Measurements from ENCODE around the gene IQCE.

- no peak for TF ChIP-seq ZFP30 (CRISPR knock-in tag; IDR thresholded peaks at IDR 0.05)
- no peak for TF ChIP-seq ZC3H10 (CRISPR knock-in tag; IDR thresholded peaks at IDR 0.05)
- no peak for TF ChIP-seq ISL1 (CRISPR knock-in tag; IDR thresholded peaks at IDR 0.05)
- no peak for TF ChIP-seq RARB (CRISPR knock-in tag; IDR thresholded peaks at IDR 0.05)
- no peak for TF ChIP-seq PPARA (CRISPR knock-in tag; IDR thresholded peaks at IDR 0.05; ENCODE audit: borderline replicate concordance)
- no peak for TF ChIP-seq CSDC2 (CRISPR knock-in tag; IDR thresholded peaks at IDR 0.05)
- TF ChIP-seq PATZ1 (CRISPR knock-in tag; IDR thresholded peaks at IDR 0.05; ENCODE audit: borderline replicate concordance): no peak
Observed at GRCh38 chr7:2571409-2571808, 12.6 kb downstream of the IQCE start.
